Ascending aorta (tissue), 2 donors: ENCODE data around the gene REXO1. TPM values are rescaled to one million over a fixed set of nuclear protein-coding genes. Genes with fewer than 3 reads are reported as not detected.
"Not testable (repeated sequence)": the region's sequence is repeated elsewhere in the genome, so short reads cannot be mapped to it uniquely, and the experiment has no call there.

ENCODE experiments used
- DNase-seq, 2 donors: peaks; one replicate each; pipeline ENCODE4 v3.0.0-alpha.2; 2019; ENCODE audit warnings: low spot score in 2 of 2
- H3K27ac ChIP-seq, 2 donors: fragments of 200-600 bp; sonication (generic); one replicate each; pipeline ENCODE4 v1.5.1; 2016 to 2017; ENCODE audit warnings: mild to moderate bottlenecking in 1 of 2
- H3K27me3 ChIP-seq: fragments of 200-600 bp; sonication (generic); one replicate; pipeline ENCODE4 v1.5.1; 2017
- H3K36me3 ChIP-seq, 2 donors: fragments of 200-600 bp; sonication (generic); one replicate each; pipeline ENCODE4 v1.5.1; 2016
- H3K4me1 ChIP-seq, 2 donors: fragments of 200-600 bp; sonication (generic); one replicate each; pipeline ENCODE4 v1.5.1; 2016 to 2017; ENCODE audit warnings: mild to moderate bottlenecking in 1 of 2
- H3K4me3 ChIP-seq, 2 donors: fragments of 200-600 bp; sonication (generic); one replicate each; pipeline ENCODE4 v1.5.1; 2016 to 2017; ENCODE audit warnings: mild to moderate bottlenecking in 1 of 2
- H3K9me3 ChIP-seq, 2 donors: fragments of 200-600 bp; sonication (generic); one replicate each; pipeline ENCODE4 v1.5.1; 2016
- intact Hi-C: fragments of 100-400 bp; cut with DNase I; formaldehyde crosslinking; loops from one replicate; pipeline ENCODE4 v1.15.1; 2023
- total RNA-seq: library from RNA; depleted of rRNA; stranded (reverse); fragments of >200 nt; gene quantifications from one replicate; pipeline ENCODE4 v1.1.0, GENCODE V29; 2016
- TF ChIP-seq, protein P1 (sequence below), 3 experiments: fragments of 200-600 bp in 2 of 3; fragments of 450-650 bp in 1 of 3; sonication (generic) in 2 of 3; IDR thresholded peaks; one replicate each; pipeline ENCODE4 v1.5.1; 2016 to 2019; ENCODE audit warnings: antibody characterized with exemption in 3 of 3, mild to moderate bottlenecking in 1 of 3, moderate library complexity in 1 of 3

REXO1 gene
- total RNA-seq, 1 donor from 2014 or later, result 45.1 TPM

GRCh38 chr19:1880611-1881392, 32.5 kb upstream of the REXO1 start:
- Histone ChIP-seq H3K4me1 (peaks cover 15 to 31% of the 10 kb centered on the region in 2 donors), H3K4me3 (no peak overlapping the region), H3K27ac (no peak overlapping the region), H3K27me3 (no peaks in the 10 kb centered on the region), H3K9me3 (no peaks in the 10 kb centered on the region), H3K36me3 (peaks cover 0 to 3% of the 10 kb centered on the region in 2 donors)
- intact Hi-C loops, result no loop called here
- TF ChIP-seq, protein P1, sequence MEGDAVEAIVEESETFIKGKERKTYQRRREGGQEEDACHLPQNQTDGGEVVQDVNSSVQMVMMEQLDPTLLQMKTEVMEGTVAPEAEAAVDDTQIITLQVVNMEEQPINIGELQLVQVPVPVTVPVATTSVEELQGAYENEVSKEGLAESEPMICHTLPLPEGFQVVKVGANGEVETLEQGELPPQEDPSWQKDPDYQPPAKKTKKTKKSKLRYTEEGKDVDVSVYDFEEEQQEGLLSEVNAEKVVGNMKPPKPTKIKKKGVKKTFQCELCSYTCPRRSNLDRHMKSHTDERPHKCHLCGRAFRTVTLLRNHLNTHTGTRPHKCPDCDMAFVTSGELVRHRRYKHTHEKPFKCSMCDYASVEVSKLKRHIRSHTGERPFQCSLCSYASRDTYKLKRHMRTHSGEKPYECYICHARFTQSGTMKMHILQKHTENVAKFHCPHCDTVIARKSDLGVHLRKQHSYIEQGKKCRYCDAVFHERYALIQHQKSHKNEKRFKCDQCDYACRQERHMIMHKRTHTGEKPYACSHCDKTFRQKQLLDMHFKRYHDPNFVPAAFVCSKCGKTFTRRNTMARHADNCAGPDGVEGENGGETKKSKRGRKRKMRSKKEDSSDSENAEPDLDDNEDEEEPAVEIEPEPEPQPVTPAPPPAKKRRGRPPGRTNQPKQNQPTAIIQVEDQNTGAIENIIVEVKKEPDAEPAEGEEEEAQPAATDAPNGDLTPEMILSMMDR (IDR thresholded peaks at IDR 0.05), result no peak
- DNase-seq, result no peak

DNA sequence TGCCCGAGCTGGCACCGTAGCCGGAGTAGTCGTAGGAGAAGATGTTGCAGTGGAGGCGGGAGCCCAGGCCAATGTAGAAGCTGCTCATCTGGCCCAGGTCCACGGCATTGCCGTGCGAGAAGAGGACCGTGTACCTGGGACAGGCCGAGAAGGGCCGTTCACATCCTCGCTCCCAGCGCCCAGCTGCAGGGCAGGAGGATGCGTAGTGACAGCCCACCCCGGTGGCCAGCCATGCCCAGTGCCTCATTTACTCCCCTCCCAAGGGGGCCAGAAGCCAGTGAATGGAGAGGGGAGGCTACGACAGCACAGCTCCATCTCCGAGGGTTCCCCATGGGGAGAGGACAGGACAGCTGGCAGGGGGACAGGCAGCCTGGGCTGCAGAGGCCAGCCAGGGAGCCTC, 31.7 kb upstream of the REXO1 start:
- DNase-seq, H3K36me3 ChIP-seq, H3K27ac ChIP-seq, H3K9me3 ChIP-seq, H3K4me3 ChIP-seq, intact Hi-C loops, H3K27me3 ChIP-seq: not testable (repeated sequence)
- peaks cover 15 to 32% of the 10 kb centered on the region in 2 donors for H3K4me1 ChIP-seq

DNA sequence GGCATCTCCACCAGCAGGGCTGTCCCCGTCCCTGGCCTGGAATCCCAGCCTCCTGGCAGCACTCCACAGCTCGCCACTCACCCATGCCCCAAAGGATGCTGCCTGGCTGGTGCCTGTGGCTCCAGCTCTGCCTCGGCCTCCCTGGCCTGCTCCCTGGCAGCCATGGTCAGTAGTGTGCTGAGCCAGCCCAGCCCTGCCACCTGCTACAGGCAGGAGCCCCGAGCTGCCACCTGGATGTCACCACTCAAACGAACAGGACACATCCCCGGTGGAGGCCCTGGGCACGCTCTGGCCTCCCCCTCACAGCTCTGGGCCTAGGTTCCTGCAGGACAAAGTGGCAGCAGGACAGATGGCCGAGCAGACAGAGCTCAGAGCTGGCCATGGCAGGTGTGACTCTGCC, 30.3 kb upstream of the REXO1 start:
- peaks cover 12 to 32% of the 10 kb centered on the region in 2 donors for H3K4me1 ChIP-seq
- intact Hi-C loops, result not testable (repeated sequence)

GRCh38 chr19:1877280-1877660, 29.0 kb upstream of the REXO1 start:
- H3K4me1 ChIP-seq, result peaks cover 17 to 35% of the 10 kb centered on the region in 2 donors
- H3K9me3 ChIP-seq, H3K36me3 ChIP-seq, intact Hi-C loops, H3K4me3 ChIP-seq, DNase-seq, H3K27me3 ChIP-seq, H3K27ac ChIP-seq: not testable (repeated sequence)

More for the DNA sequence above, 30.3 kb upstream of the REXO1 start:
- not testable (repeated sequence) for H3K36me3 ChIP-seq, H3K4me3 ChIP-seq, H3K27ac ChIP-seq, H3K9me3 ChIP-seq, H3K27me3 ChIP-seq, DNase-seq

DNA sequence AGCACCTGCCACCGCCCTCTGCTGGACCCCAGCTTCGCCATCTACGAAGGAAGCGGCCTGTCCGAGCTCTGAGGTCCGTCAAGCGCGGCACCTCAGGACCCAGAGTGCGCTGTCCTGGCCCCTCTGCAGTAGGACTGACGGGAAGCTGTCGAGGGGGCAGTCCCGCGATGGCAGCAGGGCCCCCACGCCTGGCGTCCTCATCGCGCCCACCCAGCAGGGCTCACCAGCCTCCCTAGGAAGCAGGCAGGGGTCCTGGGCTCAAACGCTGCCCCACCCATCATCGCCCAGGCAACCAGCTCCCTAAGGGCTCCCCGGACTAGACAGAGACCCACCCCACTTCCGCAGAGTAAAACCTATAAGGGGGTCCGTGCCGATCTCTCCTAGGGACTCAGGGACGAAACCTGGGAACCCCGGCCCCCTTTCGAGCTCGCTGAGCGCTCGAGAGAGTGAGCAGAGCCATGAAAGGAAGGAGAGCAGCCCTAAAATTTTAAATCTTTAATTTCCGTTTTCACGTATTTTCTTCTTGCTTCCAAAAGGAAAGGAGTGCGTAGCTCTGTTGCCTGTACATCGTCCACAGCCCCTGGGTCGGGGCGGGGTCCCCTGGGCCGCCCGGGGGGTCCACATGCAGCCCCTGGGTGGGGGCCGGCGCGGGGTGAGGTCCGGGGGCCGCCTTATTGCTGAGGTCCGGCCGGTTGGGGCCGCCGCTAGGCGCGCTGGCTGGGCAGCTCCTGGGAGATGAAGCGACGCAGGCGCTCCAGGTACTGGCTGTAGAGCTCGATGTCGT, 28.4 kb upstream of the REXO1 start:
- H3K27me3 ChIP-seq, DNase-seq, H3K36me3 ChIP-seq, H3K9me3 ChIP-seq: not testable (repeated sequence)
- Histone ChIP-seq H3K4me3 (peak overlapping the region; percentile 90 to 98), H3K4me1 (peaks cover 17 to 31% of the 10 kb centered on the region in 2 donors), H3K27ac (peak overlapping the region; percentile 93 to 98)
- intact Hi-C loops, result loop anchor here (1.0 kb wide), 1 partner anchor 9 kb away; the partner anchor contains the start of gene ABHD17A

GRCh38 chr19:1875646-1876495, 27.6 kb upstream of the REXO1 start:
- Histone ChIP-seq H3K4me1 (peaks cover 17 to 31% of the 10 kb centered on the region in 2 donors), H3K9me3 (no peaks in the 10 kb centered on the region), H3K27me3 (no peaks in the 10 kb centered on the region), H3K4me3 (peak overlapping the region; percentile 90 to 98), H3K36me3 (peaks cover 6 to 10% of the 10 kb centered on the region in 2 donors), H3K27ac (peak overlapping the region; percentile 93 to 98)
- intact Hi-C loops, result loop anchor here (1.0 kb wide), 2 partner anchors 9 to 12 kb away; partner anchors contain the start of gene ABHD17A
- TF ChIP-seq, protein P1 (IDR thresholded peaks at IDR 0.05), result no peak
- peak; percentile 71 to 96 for DNase-seq

- H3K27me3 ChIP-seq, H3K9me3 ChIP-seq, DNase-seq, H3K36me3 ChIP-seq: not testable (repeated sequence)
- Histone ChIP-seq H3K4me3 (peak overlapping the region; percentile 90 to 98), H3K4me1 (peaks cover 17 to 31% of the 10 kb centered on the region in 2 donors), H3K27ac (peak overlapping the region; percentile 93 to 98)
- intact Hi-C loops, result loop anchor here (1.0 kb wide), 1 partner anchor 11 kb away; no protein-coding TSS in a partner anchor
Observed at GRCh38 chr19:1875265-1875645, 27.0 kb upstream of the REXO1 start.
